Stimulated activated CD4-positive, alpha-beta T cell treated with anti-CD3 and anti-CD28 coated beads, Interleukin-1b, Interleukin-23, amount 100 ng/mL, for 24 hours (primary cell): ENCODE data around the gene FBRSL1.

Experiments used
- DNase-seq, 4 experiments: peaks; one replicate each; pipeline ENCODE4 v3.0.0-alpha.2; 2020; ENCODE audit warnings: low read depth in 4 of 4, low spot score in 1 of 4

Gene FBRSL1

DNA sequence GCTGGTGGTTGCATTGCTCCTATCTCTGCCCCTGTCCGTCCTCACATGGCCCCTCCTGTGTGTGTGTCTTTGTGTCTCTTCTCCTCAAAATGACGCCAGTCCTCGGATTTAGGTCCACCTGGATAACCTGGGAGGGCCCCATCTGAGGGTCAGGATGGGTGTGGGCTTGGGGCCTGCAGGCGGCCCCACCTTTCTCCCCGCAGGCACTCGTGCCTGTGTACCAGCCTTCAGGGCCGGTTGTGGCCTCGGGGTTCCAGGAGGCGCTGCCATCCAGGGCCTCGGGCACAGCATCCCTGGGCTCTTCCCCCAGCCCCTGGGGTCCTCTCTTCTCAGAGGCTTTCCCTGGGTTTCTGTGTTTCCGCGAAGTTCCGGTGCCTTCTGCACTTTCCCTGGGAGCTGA is 65.7 kb downstream of the FBRSL1 start:
- no peak for DNase-seq

DNA sequence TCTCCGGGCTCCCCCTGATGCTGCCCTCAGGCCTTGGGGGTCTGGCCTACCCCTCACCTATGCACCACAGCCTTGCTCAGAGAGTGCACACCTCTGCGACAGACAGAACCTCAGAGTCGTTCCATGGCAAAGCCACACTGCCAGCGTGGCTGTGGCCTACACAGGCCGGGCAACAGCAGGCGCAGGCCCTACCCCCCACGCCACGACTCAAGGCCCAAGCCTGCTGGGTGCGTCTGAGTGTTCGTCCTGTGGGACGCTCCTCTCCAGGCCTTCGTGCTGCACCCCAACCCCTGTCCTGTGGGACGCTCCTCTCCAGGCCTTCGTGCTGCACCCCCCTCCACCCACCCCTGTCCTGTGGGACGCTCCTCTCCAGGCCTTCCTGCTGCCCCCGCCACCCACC is 66.3 kb downstream of the FBRSL1 start:
- DNase-seq: no peak

DNA sequence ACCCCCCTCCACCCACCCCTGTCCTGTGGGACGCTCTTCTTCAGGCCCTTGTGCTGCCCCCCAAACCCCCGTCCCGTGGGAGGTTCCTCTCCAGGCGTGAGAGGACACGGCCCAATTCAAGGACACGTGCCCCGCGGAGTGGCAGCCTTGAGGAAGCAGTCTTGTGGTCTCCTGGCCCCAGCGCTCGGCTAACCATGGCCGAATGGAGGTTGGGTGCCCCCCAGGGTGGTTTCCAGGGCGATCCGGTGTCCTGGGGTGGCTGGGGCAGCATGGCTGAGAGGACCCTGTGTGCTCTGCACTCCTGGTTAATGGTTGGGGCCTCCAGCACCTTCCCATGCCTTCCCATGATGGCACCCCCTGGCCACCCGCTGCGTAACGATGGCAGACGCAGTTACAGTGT is 66.8 kb downstream of the FBRSL1 start:
- no peak for DNase-seq

DNA sequence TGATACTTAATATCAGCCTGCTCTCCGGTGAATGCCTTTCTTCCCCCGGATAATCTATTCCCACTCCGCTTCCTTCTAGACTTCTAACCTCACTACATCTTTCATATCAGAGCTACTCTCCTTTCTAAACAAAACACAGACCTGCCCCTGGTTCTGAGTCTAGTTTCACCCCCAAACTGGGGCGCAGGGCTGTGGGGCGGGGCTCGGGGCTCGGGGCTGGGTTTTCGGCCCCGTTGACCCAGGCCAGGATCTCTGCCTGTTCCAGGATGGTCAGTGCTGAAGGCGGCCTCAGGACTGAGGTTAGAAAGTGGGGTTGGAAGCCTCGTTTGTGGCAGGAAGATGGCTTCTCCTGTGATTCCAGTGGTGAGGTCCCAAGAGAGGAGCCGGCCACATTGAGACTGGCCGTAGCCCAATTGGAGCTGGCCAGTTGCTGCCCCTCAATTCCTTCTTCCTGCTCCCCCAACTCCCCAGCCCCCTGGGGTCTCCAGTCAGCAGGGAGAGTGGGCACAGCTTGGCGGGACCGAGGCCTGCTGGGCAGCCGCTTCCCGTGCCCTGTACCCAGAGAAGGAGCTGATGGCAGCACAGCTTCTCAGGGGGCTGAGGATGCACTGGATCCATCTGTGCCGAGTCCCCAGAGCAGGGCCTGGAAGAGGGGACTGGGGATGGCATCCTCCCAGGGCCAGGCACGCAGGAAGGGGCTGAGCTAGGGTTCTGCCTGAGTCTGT is 67.5 kb downstream of the FBRSL1 start:
- DNase-seq: no peak

DNA sequence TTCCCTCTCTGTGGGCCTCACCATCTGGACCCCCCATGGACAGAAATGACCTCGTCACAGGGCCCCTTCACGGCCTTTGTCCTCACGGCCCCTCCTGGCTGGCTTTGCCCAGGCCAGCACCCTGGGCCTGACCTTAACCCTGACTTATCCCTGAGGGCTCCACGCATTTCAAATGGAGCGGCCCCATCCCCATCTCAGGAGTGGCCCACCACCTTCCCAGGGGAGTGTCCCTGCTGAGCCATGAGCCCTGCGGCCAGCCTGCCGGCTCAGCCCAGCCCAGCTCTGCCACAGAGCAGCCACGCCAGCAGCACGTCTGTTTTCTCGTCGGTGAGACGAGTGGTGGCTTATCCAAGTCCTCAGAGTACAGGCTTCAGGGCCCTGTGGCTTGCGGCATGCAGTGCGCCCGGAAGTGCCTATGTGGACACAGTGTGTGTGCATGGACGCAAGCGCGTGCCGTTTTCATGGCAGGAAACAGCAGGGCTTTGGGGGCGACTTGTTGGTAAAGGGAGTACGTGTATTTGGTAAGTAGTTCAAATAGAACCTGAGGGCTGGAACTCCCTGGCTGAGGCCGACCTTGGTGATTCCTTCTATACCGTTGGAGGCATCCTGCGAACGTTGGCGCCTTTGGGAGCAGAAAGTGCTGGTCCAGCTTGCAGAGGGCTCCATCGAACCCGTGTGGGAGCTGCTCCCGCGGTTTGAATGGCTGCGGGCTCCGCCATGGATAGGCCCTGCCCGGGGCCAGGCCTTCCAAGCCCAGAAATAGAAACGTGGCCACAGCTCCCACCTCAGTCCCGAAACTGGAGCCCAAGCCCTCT is 68.3 kb downstream of the FBRSL1 start:
- no peak for DNase-seq

DNA sequence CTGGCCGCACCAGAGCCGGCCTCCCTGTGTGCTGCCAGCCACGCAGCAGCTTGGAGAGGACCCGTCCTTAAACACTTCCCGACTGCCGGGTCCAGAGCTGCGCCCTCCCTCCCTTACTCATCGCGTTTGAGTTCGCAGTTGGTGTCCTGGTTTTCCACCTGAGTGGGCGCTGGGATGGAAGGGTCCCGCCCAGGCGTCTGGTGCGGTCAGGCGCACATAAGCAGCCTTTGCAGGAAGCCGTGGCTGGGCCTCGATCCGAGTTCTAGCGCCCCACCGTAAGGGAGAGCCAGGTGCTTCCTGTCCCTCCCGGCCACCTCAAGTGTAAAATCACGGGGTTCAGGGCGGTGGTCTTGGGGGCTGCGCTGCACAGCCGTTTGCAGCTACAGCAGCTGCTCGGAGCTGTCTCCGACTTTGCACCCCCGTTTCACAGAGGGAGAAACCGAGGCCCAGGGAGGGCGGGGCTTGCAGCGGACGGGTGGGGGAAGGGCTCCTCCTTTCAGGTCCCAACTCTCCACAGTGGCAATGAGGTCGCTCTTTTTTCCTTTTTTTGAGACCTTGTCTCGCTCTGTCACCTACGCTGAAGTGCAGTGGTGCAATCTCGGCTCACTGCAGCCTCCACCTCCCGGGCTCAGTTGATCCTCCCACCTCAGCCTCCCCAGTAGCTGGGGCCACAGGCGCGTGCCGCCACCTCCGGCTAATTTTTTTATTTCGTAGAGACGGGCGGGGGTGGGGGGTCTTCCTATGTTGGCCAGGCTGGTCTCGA is 69.1 kb downstream of the FBRSL1 start:
- no peak for DNase-seq

DNA sequence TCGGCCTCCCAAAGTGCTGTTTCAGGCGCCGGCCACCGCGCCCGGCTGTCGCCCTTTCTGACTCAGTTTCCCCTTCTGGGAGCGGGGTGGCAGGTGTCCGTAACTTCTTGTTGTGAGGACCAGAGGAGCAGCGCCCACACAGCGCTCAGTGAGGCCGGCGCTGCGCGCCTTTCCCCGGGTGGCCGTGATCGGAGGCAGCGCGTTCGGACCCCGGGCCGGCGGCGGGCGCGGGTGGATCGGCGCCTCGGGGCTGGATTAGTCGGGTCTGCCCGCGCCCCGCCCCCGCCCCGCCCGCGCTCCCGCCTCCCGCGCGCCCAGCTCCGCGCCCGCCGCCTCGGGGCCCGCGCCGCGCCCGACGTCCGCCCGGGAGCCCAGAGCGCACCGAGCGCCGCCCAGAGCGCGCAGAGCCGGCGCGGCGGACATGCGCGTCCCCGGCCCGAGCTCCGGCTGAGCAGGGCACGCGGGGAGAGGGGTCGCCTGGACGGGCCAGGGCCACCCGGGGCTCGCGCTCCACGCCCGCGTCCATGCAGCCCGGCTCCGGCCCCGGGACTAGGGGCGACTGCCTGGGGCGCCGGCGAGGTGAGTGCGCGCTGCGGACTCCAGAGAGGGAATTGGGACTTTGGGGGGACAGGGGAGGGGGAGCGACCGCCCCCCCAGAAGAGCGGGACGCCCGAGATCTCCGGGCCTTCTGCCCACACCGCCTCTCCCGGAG is 69.9 kb downstream of the FBRSL1 start:
- peak in 2 of 4 experiments; percentile 30 to 53 for DNase-seq

DNA sequence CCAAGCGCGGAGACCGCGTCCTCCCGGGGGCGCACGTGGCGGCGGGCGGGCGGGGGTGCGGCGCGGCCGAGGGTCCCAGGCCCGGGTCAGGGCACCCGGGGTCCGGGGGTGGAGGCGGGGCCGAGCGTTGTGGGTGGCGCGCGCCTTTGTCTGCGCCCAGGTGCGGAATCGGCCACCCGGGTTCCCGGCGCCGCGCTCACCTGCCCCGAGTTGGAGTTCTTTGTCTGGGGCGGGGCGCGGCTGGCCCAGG is 70.3 kb downstream of the FBRSL1 start:
- peak in 1 of 4 experiments; percentile 31 for DNase-seq

DNA sequence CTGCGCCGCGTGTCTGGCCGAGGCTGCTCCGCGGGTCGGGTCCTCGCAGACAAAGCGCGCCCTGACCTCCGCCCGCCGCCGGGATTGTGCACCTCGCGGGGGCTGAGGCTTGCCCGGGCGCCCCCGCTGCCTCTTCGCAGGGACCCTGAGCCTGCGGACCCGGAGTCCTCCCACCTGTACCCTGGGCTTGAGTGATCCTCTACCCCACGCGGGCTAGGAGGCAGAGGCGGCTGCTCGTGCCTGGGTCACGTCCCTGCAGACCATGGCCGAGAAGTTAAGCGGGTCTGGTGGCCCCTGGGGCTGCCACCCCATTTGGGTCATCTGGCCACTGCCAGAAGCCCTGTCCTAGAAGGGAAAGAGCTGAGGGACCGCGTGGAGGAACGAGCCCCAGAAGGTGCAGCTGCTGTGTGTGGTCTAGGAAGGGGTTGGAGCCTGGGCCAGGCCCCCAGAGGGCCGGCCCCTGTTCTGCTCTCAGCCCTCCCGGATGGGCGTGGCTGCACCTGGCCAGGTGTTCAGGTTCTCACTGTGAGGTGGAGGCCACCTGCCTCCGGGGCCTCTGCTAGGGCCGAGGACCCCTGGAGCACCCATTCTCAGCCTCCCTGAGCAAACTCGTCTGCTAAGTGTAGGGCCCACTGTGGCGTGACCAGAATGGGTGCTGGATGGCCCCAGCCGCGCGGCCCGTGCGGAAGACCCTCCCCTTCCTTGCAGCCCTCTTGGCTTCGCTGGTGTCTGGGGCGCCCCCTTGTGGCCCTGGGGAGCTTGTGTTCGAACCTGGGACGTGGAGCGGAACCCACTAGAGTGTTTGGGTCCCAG is 70.9 kb downstream of the FBRSL1 start:
- peak; percentile 72 to 79 (median 74) for DNase-seq
